Testis (tissue), 2 donors: Measurements from ENCODE around the gene EFCAB11.

Experiments used
- CTCF ChIP-seq, 3 experiments: fragments of 450-650 bp in 2 of 3; fragments of 200-600 bp in 1 of 3; sonication (generic) in 1 of 3; IDR thresholded peaks; one replicate each; pipeline ENCODE4 v1.5.1; 2016 to 2019; ENCODE audit warnings: antibody characterized with exemption in 3 of 3, mild to moderate bottlenecking in 2 of 3, moderate library complexity in 1 of 3
- POLR2A ChIP-seq: fragments of 450-650 bp; IDR thresholded peaks from one replicate; pipeline ENCODE4 v1.6.1; 2017; ENCODE audit warnings: antibody characterized with exemption, mild to moderate bottlenecking, moderate library complexity

- TF ChIP-seq CTCF (IDR thresholded peaks at IDR 0.05) (no peak), POLR2A (no peak)
Measured at GRCh38 chr14:89906000-89906399, 48.5 kb downstream of the EFCAB11 start.
